HCT116 (cell line): Measurements from ENCODE around the gene GDI1.

Source experiments
- ATF3 ChIP-seq: IDR thresholded peaks from 2 replicates; pipeline ENCODE4 v1.6.1; 2012
- CEBPB ChIP-seq: IDR thresholded peaks from 2 replicates; pipeline ENCODE4 v1.6.1; 2012; ENCODE audit warnings: low read depth
- CTCF ChIP-seq, 3 experiments: fragments of 200-600 bp in 1 of 3; sonication (generic) in 1 of 3; IDR thresholded peaks in 2 of 3; conservative IDR thresholded peaks in 1 of 3; 2 replicates each; pipeline ENCODE4 v1.5.1; 2012 to 2017; ENCODE audit warnings: low read depth in 2 of 3, low read length in 2 of 3, antibody characterized with exemption in 1 of 3, borderline replicate concordance in 1 of 3, control low read depth in 1 of 3, mild to moderate bottlenecking in 1 of 3, mixed read lengths in 1 of 3, mixed run types in 1 of 3, moderate library complexity in 1 of 3; ENCODE audit not compliant: insufficient read depth in 1 of 3
- EZH2phosphoT487 ChIP-seq: fragments of 200-600 bp; IDR thresholded peaks from 2 replicates; pipeline ENCODE4 v1.6.1; 2018; ENCODE audit warnings: antibody characterized with exemption, borderline replicate concordance
- FOSL1 ChIP-seq: IDR thresholded peaks from 2 replicates; pipeline ENCODE4 v1.6.1; 2012; ENCODE audit warnings: low read depth
- POLR2A ChIP-seq: IDR thresholded peaks from 2 replicates; pipeline ENCODE4 v1.7.0; 2011; ENCODE audit warnings: borderline replicate concordance; ENCODE audit not compliant: insufficient read depth, insufficient read length; ENCODE audit errors: extremely low read depth
- POLR2AphosphoS5 ChIP-seq: IDR thresholded peaks from 2 replicates; pipeline ENCODE4 v1.6.1; 2011; ENCODE audit warnings: mild to moderate bottlenecking, low read depth, low read length, moderate library complexity
- RAD21 ChIP-seq: IDR thresholded peaks from 2 replicates; pipeline ENCODE4 v1.6.1; 2012; ENCODE audit warnings: low read depth, mild to moderate bottlenecking
- SP1 ChIP-seq: IDR thresholded peaks from 2 replicates; pipeline ENCODE4 v1.6.1; 2012; ENCODE audit warnings: low read depth
- TF ChIP-seq, protein P1 (sequence below): IDR thresholded peaks from 2 replicates; pipeline ENCODE4 v1.6.1; 2012; ENCODE audit warnings: low read depth

- no peak for TF ChIP-seq CTCF (IDR thresholded peaks at IDR 0.05 in 2 of 3, conservative IDR thresholded peaks at IDR 0.05 in 1 of 3; ENCODE audit: borderline replicate concordance in 1 of 3, insufficient read depth in 1 of 3, low read depth in 2 of 3, low read length in 2 of 3)
- TF ChIP-seq POLR2AphosphoS5: peak; percentile 92
- TF ChIP-seq POLR2A: peak; percentile 67
- no peak for TF ChIP-seq EZH2phosphoT487
- TF ChIP-seq CEBPB: no peak
- no peak for TF ChIP-seq RAD21
- no peak for TF ChIP-seq SP1
- TF ChIP-seq, protein P1, sequence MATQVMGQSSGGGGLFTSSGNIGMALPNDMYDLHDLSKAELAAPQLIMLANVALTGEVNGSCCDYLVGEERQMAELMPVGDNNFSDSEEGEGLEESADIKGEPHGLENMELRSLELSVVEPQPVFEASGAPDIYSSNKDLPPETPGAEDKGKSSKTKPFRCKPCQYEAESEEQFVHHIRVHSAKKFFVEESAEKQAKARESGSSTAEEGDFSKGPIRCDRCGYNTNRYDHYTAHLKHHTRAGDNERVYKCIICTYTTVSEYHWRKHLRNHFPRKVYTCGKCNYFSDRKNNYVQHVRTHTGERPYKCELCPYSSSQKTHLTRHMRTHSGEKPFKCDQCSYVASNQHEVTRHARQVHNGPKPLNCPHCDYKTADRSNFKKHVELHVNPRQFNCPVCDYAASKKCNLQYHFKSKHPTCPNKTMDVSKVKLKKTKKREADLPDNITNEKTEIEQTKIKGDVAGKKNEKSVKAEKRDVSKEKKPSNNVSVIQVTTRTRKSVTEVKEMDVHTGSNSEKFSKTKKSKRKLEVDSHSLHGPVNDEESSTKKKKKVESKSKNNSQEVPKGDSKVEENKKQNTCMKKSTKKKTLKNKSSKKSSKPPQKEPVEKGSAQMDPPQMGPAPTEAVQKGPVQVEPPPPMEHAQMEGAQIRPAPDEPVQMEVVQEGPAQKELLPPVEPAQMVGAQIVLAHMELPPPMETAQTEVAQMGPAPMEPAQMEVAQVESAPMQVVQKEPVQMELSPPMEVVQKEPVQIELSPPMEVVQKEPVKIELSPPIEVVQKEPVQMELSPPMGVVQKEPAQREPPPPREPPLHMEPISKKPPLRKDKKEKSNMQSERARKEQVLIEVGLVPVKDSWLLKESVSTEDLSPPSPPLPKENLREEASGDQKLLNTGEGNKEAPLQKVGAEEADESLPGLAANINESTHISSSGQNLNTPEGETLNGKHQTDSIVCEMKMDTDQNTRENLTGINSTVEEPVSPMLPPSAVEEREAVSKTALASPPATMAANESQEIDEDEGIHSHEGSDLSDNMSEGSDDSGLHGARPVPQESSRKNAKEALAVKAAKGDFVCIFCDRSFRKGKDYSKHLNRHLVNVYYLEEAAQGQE: no peak
- no peak for TF ChIP-seq ATF3
- no peak for TF ChIP-seq FOSL1
Observed at GRCh38 chrX:154490414-154491083, 53.6 kb downstream of the GDI1 start, which contains the start of gene SLC10A3.
